GM23248 (cell line): ENCODE data around the gene PSMB4.

Source experiments
- EZH2 ChIP-seq: fragments of 200-600 bp; sonication (generic); IDR thresholded peaks from 2 replicates; pipeline ENCODE4 v1.6.1; 2018; ENCODE audit warnings: antibody characterized with exemption, mild to moderate bottlenecking; ENCODE audit not compliant: insufficient read depth, poor library complexity, severe bottlenecking
- EZH2phosphoT487 ChIP-seq: fragments of 200-600 bp; sonication (generic); IDR thresholded peaks from 2 replicates; pipeline ENCODE4 v1.6.1; 2018; ENCODE audit warnings: antibody characterized with exemption, moderate library complexity, mild to moderate bottlenecking, low read depth; ENCODE audit not compliant: insufficient read depth

GRCh38 chr1:151368393-151369301, 30.7 kb upstream of the PSMB4 start:
- TF ChIP-seq EZH2 = no peak
- TF ChIP-seq EZH2phosphoT487 = no peak
